ENCODE data around the gene PBX1.
"Not testable (repeated sequence)": the region's sequence is repeated elsewhere in the genome, so short reads cannot be mapped to it uniquely, and the experiment has no call there.

PBX1 gene

GRCh38 chr1:164645921-164646320, 86.9 kb downstream of the PBX1 start:
- no peak for DNase-seq

- DNase-seq, result no peak
These were observed 88.2 kb downstream of the PBX1 start for GRCh38 chr1:164647211-164647610.

GRCh38 chr1:164648636-164649035, 89.7 kb downstream of the PBX1 start:
- DNase-seq, result no peak

GRCh38 chr1:164649146-164649545, 90.2 kb downstream of the PBX1 start:
- DNase-seq, result no peak

GRCh38 chr1:164650531-164650930, 91.5 kb downstream of the PBX1 start:
- DNase-seq, result no peak

GRCh38 chr1:164651351-164651951, 92.5 kb downstream of the PBX1 start:
- DNase-seq, result no peak

GRCh38 chr1:164652969-164653368, 94.0 kb downstream of the PBX1 start:
- DNase-seq, result not testable (repeated sequence)

- no peak for DNase-seq
These were observed 94.7 kb downstream of the PBX1 start for GRCh38 chr1:164653705-164654104.

GRCh38 chr1:164654200-164654599, 95.2 kb downstream of the PBX1 start:
- DNase-seq, result no peak

GRCh38 chr1:164658864-164659263, 99.9 kb downstream of the PBX1 start:
- DNase-seq, result no peak

GRCh38 chr1:164659621-164660411, 100.8 kb downstream of the PBX1 start:
- DNase-seq, result peak; percentile 68

- no peak for DNase-seq
These were observed 101.4 kb downstream of the PBX1 start for GRCh38 chr1:164660412-164660772.

- no peak for DNase-seq
These were observed 101.8 kb downstream of the PBX1 start for GRCh38 chr1:164660775-164661174.

- DNase-seq, result no peak
These were observed 103.5 kb downstream of the PBX1 start for GRCh38 chr1:164662462-164662861.

GRCh38 chr1:164662955-164663354, 104.0 kb downstream of the PBX1 start:
- no peak for DNase-seq

GRCh38 chr1:164664127-164664526, 105.1 kb downstream of the PBX1 start:
- no peak for DNase-seq

GRCh38 chr1:164667001-164667400, 108.0 kb downstream of the PBX1 start:
- DNase-seq, result no peak

GRCh38 chr1:164667600-164667999, 108.6 kb downstream of the PBX1 start:
- no peak for DNase-seq

GRCh38 chr1:164668491-164669400, 109.8 kb downstream of the PBX1 start:
- no peak for DNase-seq

GRCh38 chr1:164670026-164670425, 111.0 kb downstream of the PBX1 start:
- no peak for DNase-seq

- DNase-seq, result no peak
These were observed 111.8 kb downstream of the PBX1 start for GRCh38 chr1:164670786-164671185.

GRCh38 chr1:164671323-164671965, 112.5 kb downstream of the PBX1 start:
- DNase-seq, result no peak

GRCh38 chr1:164671966-164672571, 113.1 kb downstream of the PBX1 start:
- no peak for DNase-seq

Measured in NCI-H1048 (cell line).